ENCODE results near the gene TCERG1.

The TCERG1 gene

GRCh38 chr5:146409054-146409671 lies 38.0 kb upstream of the TCERG1 start:
- DNase-seq (ENCODE audit: low read depth, low spot score) = peak; percentile 7
- H3K4me3 ChIP-seq (ENCODE audit: low read depth, low read length) = no peak overlapping the region
- CTCF ChIA-PET = interaction anchor here (0.9 to 3.0 kb wide), 2 partner anchors 19 to 39 kb away, joined by 3 to 19 read pairs; no protein-coding TSS in a partner anchor
- TF ChIP-seq CTCF (IDR thresholded peaks at IDR 0.05; ENCODE audit: insufficient read depth, low read length, missing control alignments) = no peak
- POLR2A ChIA-PET = no interaction called here

- CTCF ChIA-PET = interaction anchor here (0.9 to 1.1 kb wide), 3 partner anchors 17 to 120 kb away, joined by 3 to 4 read pairs (median 3); no protein-coding TSS in a partner anchor
These were observed 36.9 kb upstream of the TCERG1 start for GRCh38 chr5:146410272-146410671.

DNA sequence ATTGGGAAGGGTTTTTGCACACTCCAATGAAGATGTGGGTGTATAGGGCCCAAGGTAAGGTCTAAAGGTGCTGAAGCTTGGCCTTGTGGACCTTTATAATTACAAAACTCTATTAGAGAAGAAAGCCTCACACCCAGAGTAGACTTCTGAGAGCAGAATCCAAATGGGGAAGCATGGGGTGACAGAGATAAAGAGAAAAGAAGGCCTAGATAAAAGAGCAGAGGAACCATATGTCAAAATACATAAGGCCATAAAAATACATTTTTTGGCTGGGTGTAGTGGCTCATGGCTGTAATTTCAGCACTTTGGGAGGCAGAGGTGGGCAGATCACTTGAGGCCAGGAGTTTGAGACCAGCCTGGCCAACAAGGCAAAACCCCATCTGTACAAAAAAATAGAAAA lies 27.4 kb upstream of the TCERG1 start:
- POLR2A ChIA-PET = no interaction called here
- CTCF ChIA-PET = no interaction called here
- no peak for TF ChIP-seq CTCF (IDR thresholded peaks at IDR 0.05; ENCODE audit: insufficient read depth, low read length, missing control alignments)
- no peak overlapping the region for H3K4me3 ChIP-seq (ENCODE audit: low read depth, low read length)
- no peak for DNase-seq (ENCODE audit: low read depth, low spot score)

More at GRCh38 chr5:146410272-146410671, 36.9 kb upstream of the TCERG1 start:
- no peak for DNase-seq (ENCODE audit: low read depth, low spot score)
- no peak overlapping the region for H3K4me3 ChIP-seq (ENCODE audit: low read depth, low read length)
- POLR2A ChIA-PET = no interaction called here
- no peak for TF ChIP-seq CTCF (IDR thresholded peaks at IDR 0.05; ENCODE audit: insufficient read depth, low read length, missing control alignments)

DNA sequence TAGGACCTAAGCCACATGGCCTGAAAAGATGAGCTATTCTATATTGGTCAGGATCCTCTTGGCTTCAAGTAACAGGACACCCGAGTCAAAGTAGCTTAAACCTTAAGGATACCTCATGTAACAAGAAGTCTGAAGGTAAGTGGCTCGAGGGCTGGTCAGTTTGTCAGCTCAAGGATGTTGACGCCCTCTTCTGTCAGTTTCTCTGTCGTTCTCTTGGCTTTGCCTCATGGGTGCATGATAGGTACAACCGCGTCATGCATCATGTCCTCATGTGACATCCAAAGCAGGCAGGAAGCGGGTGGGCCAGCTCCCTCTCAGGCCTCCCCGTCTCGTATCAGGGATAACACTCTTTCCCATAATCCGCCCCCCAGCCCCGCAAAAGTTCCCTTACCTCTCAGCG lies 22.1 kb upstream of the TCERG1 start:
- CTCF ChIA-PET = interaction anchor here (0.9 to 4.9 kb wide), 9 partner anchors 9 to 135 kb away, joined by 3 to 28 read pairs (median 4); partner anchors contain the start of gene TCERG1
- POLR2A ChIA-PET = no interaction called here
- DNase-seq (ENCODE audit: low read depth, low spot score) = no peak
- H3K4me3 ChIP-seq (ENCODE audit: low read depth, low read length) = no peak overlapping the region
- TF ChIP-seq CTCF (IDR thresholded peaks at IDR 0.05; ENCODE audit: insufficient read depth, low read length, missing control alignments) = no peak

DNA sequence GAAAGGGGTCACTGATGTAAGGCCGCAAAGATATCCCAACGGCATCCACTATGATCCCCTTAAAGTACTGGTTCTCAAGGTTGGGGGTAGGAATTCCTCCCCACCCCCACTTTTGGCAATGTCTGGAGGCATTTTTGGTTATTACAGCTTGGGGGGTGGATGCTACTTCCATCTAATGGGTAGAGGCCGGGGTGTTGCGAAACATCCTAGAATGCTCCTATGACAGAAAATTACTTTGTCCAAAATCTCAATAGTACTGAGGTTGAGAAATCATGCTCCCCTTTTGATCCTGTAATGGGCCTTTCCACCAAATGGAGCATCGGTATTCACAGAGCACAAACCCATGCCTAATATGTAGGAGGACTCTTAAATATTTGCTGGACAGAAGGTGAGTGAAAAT lies 20.8 kb upstream of the TCERG1 start:
- TF ChIP-seq CTCF (IDR thresholded peaks at IDR 0.05; ENCODE audit: insufficient read depth, low read length, missing control alignments) = no peak
- no peak for DNase-seq (ENCODE audit: low read depth, low spot score)
- ChIA-PET CTCF (interaction anchor here (1.0 to 4.9 kb wide), 17 partner anchors 9 to 292 kb away, joined by 3 to 31 read pairs (median 8); partner anchors contain the start of gene TCERG1), POLR2A (no interaction called here)
- no peak overlapping the region for H3K4me3 ChIP-seq (ENCODE audit: low read depth, low read length)

DNA sequence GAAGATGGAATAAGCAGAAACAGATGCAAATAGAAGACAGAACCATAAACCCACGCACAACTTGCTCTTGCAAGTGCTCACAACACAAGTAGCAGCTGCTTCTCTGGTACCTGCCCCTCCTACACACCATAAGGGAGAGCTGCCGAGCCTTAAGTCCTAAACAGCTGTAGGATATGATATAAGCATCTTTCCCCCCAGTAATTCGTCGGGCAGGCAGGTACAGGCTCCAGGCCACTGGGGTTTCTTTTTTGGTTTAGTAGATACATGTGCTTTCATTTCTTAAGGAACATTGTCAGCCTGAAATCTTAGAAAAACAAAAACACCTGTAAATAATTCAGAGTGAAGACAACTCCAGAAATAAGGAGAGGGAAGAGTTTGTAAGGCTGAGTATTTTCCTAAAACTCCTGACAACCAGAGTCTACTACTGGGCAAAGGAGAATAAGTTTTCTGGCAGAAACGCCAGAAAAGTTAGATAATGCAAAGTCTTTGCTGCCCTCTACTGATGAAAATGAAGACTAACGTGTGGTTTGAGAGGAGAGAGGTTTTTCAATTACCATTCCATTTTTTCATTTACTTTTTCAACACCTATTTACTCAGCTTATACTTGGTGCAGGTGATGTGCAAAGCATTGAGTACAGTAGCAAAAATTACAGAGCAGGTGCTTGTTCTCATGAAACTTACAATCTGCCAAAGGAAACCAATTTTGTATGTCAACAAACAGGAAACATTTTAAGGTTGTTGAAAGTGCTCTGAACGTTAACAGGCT lies 20.1 kb upstream of the TCERG1 start:
- ChIA-PET POLR2A (no interaction called here), CTCF (interaction anchor here (0.7 to 4.9 kb wide), 37 partner anchors 10 to 542 kb away, joined by 3 to 31 read pairs (median 4); no protein-coding TSS in a partner anchor)
- DNase-seq (ENCODE audit: low read depth, low spot score) = no peak
- H3K4me3 ChIP-seq (ENCODE audit: low read depth, low read length) = no peak overlapping the region
- peak; percentile 44 for TF ChIP-seq CTCF (IDR thresholded peaks at IDR 0.05; ENCODE audit: insufficient read depth, low read length, missing control alignments)
